HepG2 (cell line): Measurements from ENCODE around the gene APBB1. TPM values are rescaled to one million over a fixed set of nuclear protein-coding genes. Genes with fewer than 3 reads are reported as not detected.

Experiments
- ATAC-seq: fragments of 200-7000 bp; cut with Tn5 transposase; 3 replicates; pipeline ENCODE4 v1.9.1; 2020; ENCODE audit warnings: mild to moderate bottlenecking, moderate library complexity
- BruUV-seq: library from RNA; stranded (reverse); fragments of 400-500 nt; replicated peaks from 2 replicates; lab custom pipeline; 2021; lab: Mats Ljungman, UMichigan
- CTCF ChIA-PET: fragments of 300-600 bp; formaldehyde crosslinking; extraction: SDS; loops from one replicate; lab custom pipeline; 2021; ENCODE audit warnings: low total read pairs, inconsistent platforms, low intra/inter-chr PET ratio; lab: Yijun Ruan, JAX
- POLR2A ChIA-PET: fragments of 350-600 bp; sonication (Branson Sonifier 250); formaldehyde crosslinking; loops from one replicate; lab custom pipeline; 2020; ENCODE audit warnings: antibody characterized with exemption, inconsistent platforms; lab: Yijun Ruan, JAX
- DNase-seq: peaks from one replicate; pipeline ENCODE4 v3.0.0-alpha.2; 2015; ENCODE audit warnings: low spot score
- FAIRE-seq: peaks from 3 replicates; lab custom pipeline; 2011; peaks lifted over from hg19 to GRCh38; lab: Jason Lieb, UNC
- H2AFZ ChIP-seq: one replicate; pipeline ENCODE4 v1.6.1; 2011; ENCODE audit warnings: low read length, inconsistent platforms
- H3K27ac ChIP-seq: fragments of 300-600 bp; 3 replicates; pipeline ENCODE4 v1.8.0; 2011; ENCODE audit warnings: mixed run types, mild to moderate bottlenecking, mixed read lengths, low read length, inconsistent platforms; ENCODE audit not compliant: insufficient read depth; ENCODE audit errors: extremely low read length
- H3K27me3 ChIP-seq, 2 experiments: fragments of 200-600 bp in 1 of 2; 2 replicates in 1 of 2; 3 replicates in 1 of 2; pipeline versions ENCODE4 v1.6.0 to v1.8.0; 2011; ENCODE audit warnings: low read length in 2 of 2, mild to moderate bottlenecking in 2 of 2, moderate library complexity in 2 of 2, inconsistent platforms in 1 of 2; ENCODE audit not compliant: insufficient read depth in 2 of 2, control insufficient read depth in 1 of 2
- H3K36me3 ChIP-seq, 2 experiments: fragments of 200-600 bp in 1 of 2; replicated peaks in 1 of 2; 2 replicates in 1 of 2; 3 replicates in 1 of 2; pipeline versions ENCODE4 v1.5.1 to v1.8.0; 2011; ENCODE audit warnings: low read length in 2 of 2, inconsistent platforms in 1 of 2; ENCODE audit not compliant: insufficient read depth in 2 of 2, control insufficient read depth in 1 of 2
- H3K4me1 ChIP-seq: 2 replicates; pipeline ENCODE4 v1.5.1; 2012; ENCODE audit warnings: low read length, inconsistent platforms; ENCODE audit not compliant: insufficient read depth
- H3K4me2 ChIP-seq: 2 replicates; pipeline ENCODE4 v1.6.0; 2011; ENCODE audit warnings: low read depth, low read length, inconsistent platforms
- H3K4me3 ChIP-seq, 3 experiments: fragments of 200-600 bp in 1 of 3; sonication (generic), shearing (Covaris generic) in 1 of 3; replicated peaks in 1 of 3; 2 replicates each; pipeline ENCODE4 v1.5.1; 2011 to 2016; ENCODE audit warnings: low read length in 3 of 3, inconsistent platforms in 2 of 3, low read depth in 2 of 3, mild to moderate bottlenecking in 2 of 3, control low read depth in 1 of 3, mixed read lengths in 1 of 3; ENCODE audit not compliant: insufficient read depth in 1 of 3
- H3K79me2 ChIP-seq: one replicate; pipeline ENCODE4 v1.6.1; 2011; ENCODE audit warnings: low read length, inconsistent platforms; ENCODE audit not compliant: insufficient read depth
- H3K9ac ChIP-seq: 2 replicates; pipeline ENCODE4 v1.6.0; 2011; ENCODE audit warnings: mild to moderate bottlenecking, low read depth, low read length, inconsistent platforms; ENCODE audit not compliant: insufficient read depth
- H3K9me3 ChIP-seq: 2 replicates; pipeline ENCODE4 v1.5.1; 2012; ENCODE audit warnings: mild to moderate bottlenecking, low read length
- H4K20me1 ChIP-seq: 2 replicates; pipeline ENCODE4 v1.6.0; 2011; ENCODE audit warnings: inconsistent platforms, mild to moderate bottlenecking, low read length, moderate library complexity; ENCODE audit not compliant: insufficient read depth
- ELK4 ChIP-seq: sonication (generic); formaldehyde crosslinking; IDR thresholded peaks from 2 replicates; pipeline ENCODE4 v1.9.0; 2021; ENCODE audit warnings: missing genetic modification reagents, borderline replicate concordance
- FOXO1 ChIP-seq: sonication (generic); formaldehyde crosslinking; IDR thresholded peaks from 2 replicates; pipeline ENCODE4 v1.4.0; 2020; ENCODE audit warnings: missing genetic modification reagents
- MTA1 ChIP-seq: sonication (generic); formaldehyde crosslinking; IDR thresholded peaks from 2 replicates; pipeline ENCODE4 v1.4.0; 2020; ENCODE audit warnings: missing genetic modification reagents, mild to moderate bottlenecking, borderline replicate concordance
- NFKBIZ ChIP-seq: IDR thresholded peaks from 2 replicates; pipeline ENCODE4 v1.6.1; 2018; ENCODE audit warnings: missing genetic modification reagents, missing compliant biosample characterization
- TFDP1 ChIP-seq: IDR thresholded peaks from 2 replicates; pipeline ENCODE4 v1.6.1; 2016; ENCODE audit warnings: missing compliant biosample characterization, missing genetic modification reagents, borderline replicate concordance
- ZBTB14 ChIP-seq: sonication (generic); formaldehyde crosslinking; IDR thresholded peaks from 2 replicates; pipeline ENCODE4 v1.4.0; 2020; ENCODE audit warnings: missing genetic modification reagents
- ZNF7 ChIP-seq: IDR thresholded peaks from 2 replicates; pipeline ENCODE4 v1.6.1; 2016; ENCODE audit warnings: missing biosample characterization, missing genetic modification reagents
- ZNF709 ChIP-seq: sonication (generic); formaldehyde crosslinking; IDR thresholded peaks from 2 replicates; pipeline ENCODE4 v1.5.0; 2020; ENCODE audit warnings: mild to moderate bottlenecking, missing genetic modification reagents
- ZNF746 ChIP-seq: sonication (generic); formaldehyde crosslinking; IDR thresholded peaks from 2 replicates; pipeline ENCODE4 v1.8.0; 2022; ENCODE audit warnings: mild to moderate bottlenecking, missing genetic modification reagents
- ZNF747 ChIP-seq: sonication (generic); formaldehyde crosslinking; IDR thresholded peaks from 2 replicates; pipeline ENCODE4 v1.8.1; 2023; ENCODE audit warnings: missing genetic modification reagents, mild to moderate bottlenecking, borderline replicate concordance
- WGBS: methylation state at CpG from one replicate; pipeline ENCODE4 v1.1.6; 2017; ENCODE audit warnings: low lambda C conversion rate; 5-methylcytosine and 5-hydroxymethylcytosine counted together
- in situ Hi-C: cut with HindIII; loops from 2 replicates; pipeline ENCODE4 v1.10.0; 2017; ENCODE audit warnings: low pct_unique_long_range_greater_than_20kb; ENCODE audit not compliant: extremely low pct_ligation_motif_present
- intact Hi-C: fragments of 100-400 bp; cut with micrococcal nuclease; formaldehyde crosslinking; loops from one replicate; pipeline ENCODE4 v1.10.0; 2022; ENCODE audit not compliant: unreplicated experiment
- polyA plus RNA-seq, 8 experiments: library from polyadenylated mRNA; depleted of rRNA in 3 of 8; stranded (reverse) in 7 of 8; unstranded in 1 of 8; fragments of >200 nt; fragmentation: Illumina TruSeq in 4 of 8; extraction: Trizol in 4 of 8; gene quantifications; 2 replicates each; pipeline versions ENCODE4 v1.2.1 to v1.2.3, GENCODE V29; 2011 to 2016; ENCODE audit warnings: low read depth in 4 of 8, missing spikeins in 1 of 8, mixed read lengths in 1 of 8; ENCODE audit not compliant: insufficient read depth in 1 of 8
- total RNA-seq, 5 experiments: library from RNA; depleted of rRNA; stranded (reverse); fragments of >200 nt; fragmentation: Illumina TruSeq; extraction: Trizol; gene quantifications; 2 replicates each; pipeline ENCODE4 v1.2.3, GENCODE V29; 2016; ENCODE audit warnings: low read depth in 1 of 5
- TF ChIP-seq, protein P1 (sequence below): sonication (generic); formaldehyde crosslinking; IDR thresholded peaks from 2 replicates; pipeline ENCODE4 v1.5.0; 2020; ENCODE audit warnings: mild to moderate bottlenecking, missing genetic modification reagents
- TF ChIP-seq, protein P2 (sequence below): sonication (generic); formaldehyde crosslinking; IDR thresholded peaks from 2 replicates; pipeline ENCODE4 v1.4.0; 2020; ENCODE audit warnings: missing genetic modification reagents
- TF ChIP-seq, protein P3 (sequence below): sonication (generic); formaldehyde crosslinking; IDR thresholded peaks from 2 replicates; pipeline ENCODE4 v1.4.0; 2020; ENCODE audit warnings: mild to moderate bottlenecking, missing genetic modification reagents

APBB1 gene
- total and polyA plus RNA-seq, 2 of the 13 experiments (the other 11 are each of a cell fraction or from before 2014, with no cell fraction given) = 1.7 to 3.5 TPM

GRCh38 chr11:6357222-6357621 lies 61.7 kb downstream of the APBB1 start:
- in situ Hi-C loops (no loop called here), intact Hi-C loops (loop anchor here (10.0 kb wide), 1 partner anchor 882 kb away; no protein-coding TSS in a partner anchor)
- no peak overlapping the region for H3K4me3 ChIP-seq
- no peak overlapping the region for H3K9ac ChIP-seq
- H2AFZ ChIP-seq = no peak overlapping the region
- no peak for ATAC-seq
- no TSS peak for BruUV-seq
- no peaks in the 10 kb centered on the region for H3K36me3 ChIP-seq
- no peak overlapping the region for H3K27ac ChIP-seq
- H4K20me1 ChIP-seq = no peaks in the 10 kb centered on the region
- CTCF ChIA-PET = no interaction called here
- no peaks in the 10 kb centered on the region for H3K27me3 ChIP-seq
- POLR2A ChIA-PET = no interaction called here
- WGBS = 41% methylated on average over 8 of the region's 9 CpGs
- no peak for FAIRE-seq
- no peaks in the 10 kb centered on the region for H3K79me2 ChIP-seq
- no peak overlapping the region for H3K4me2 ChIP-seq
- no peak for DNase-seq
- H3K4me1 ChIP-seq = peaks cover 22% of the 10 kb centered on the region
- H3K9me3 ChIP-seq = no peaks in the 10 kb centered on the region
- TF ChIP-seq ZNF746 (no peak), MTA1 (CRISPR knock-in tag) (no peak), ZNF747 (no peak), NFKBIZ (CRISPR knock-in tag) (no peak), ELK4 (no peak), TFDP1 (CRISPR knock-in tag) (no peak), ZNF7 (CRISPR knock-in tag) (no peak), FOXO1 (CRISPR knock-in tag) (no peak), ZBTB14 (CRISPR knock-in tag) (no peak), ZNF709 (no peak)
- TF ChIP-seq, protein P1, sequence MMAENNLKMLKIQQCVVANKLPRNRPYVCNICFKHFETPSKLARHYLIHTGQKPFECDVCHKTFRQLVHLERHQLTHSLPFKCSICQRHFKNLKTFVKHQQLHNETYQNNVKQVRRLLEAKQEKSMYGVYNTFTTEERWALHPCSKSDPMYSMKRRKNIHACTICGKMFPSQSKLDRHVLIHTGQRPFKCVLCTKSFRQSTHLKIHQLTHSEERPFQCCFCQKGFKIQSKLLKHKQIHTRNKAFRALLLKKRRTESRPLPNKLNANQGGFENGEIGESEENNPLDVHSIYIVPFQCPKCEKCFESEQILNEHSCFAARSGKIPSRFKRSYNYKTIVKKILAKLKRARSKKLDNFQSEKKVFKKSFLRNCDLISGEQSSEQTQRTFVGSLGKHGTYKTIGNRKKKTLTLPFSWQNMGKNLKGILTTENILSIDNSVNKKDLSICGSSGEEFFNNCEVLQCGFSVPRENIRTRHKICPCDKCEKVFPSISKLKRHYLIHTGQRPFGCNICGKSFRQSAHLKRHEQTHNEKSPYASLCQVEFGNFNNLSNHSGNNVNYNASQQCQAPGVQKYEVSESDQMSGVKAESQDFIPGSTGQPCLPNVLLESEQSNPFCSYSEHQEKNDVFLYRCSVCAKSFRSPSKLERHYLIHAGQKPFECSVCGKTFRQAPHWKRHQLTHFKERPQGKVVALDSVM (CRISPR knock-in tag) = no peak
- TF ChIP-seq, protein P2, sequence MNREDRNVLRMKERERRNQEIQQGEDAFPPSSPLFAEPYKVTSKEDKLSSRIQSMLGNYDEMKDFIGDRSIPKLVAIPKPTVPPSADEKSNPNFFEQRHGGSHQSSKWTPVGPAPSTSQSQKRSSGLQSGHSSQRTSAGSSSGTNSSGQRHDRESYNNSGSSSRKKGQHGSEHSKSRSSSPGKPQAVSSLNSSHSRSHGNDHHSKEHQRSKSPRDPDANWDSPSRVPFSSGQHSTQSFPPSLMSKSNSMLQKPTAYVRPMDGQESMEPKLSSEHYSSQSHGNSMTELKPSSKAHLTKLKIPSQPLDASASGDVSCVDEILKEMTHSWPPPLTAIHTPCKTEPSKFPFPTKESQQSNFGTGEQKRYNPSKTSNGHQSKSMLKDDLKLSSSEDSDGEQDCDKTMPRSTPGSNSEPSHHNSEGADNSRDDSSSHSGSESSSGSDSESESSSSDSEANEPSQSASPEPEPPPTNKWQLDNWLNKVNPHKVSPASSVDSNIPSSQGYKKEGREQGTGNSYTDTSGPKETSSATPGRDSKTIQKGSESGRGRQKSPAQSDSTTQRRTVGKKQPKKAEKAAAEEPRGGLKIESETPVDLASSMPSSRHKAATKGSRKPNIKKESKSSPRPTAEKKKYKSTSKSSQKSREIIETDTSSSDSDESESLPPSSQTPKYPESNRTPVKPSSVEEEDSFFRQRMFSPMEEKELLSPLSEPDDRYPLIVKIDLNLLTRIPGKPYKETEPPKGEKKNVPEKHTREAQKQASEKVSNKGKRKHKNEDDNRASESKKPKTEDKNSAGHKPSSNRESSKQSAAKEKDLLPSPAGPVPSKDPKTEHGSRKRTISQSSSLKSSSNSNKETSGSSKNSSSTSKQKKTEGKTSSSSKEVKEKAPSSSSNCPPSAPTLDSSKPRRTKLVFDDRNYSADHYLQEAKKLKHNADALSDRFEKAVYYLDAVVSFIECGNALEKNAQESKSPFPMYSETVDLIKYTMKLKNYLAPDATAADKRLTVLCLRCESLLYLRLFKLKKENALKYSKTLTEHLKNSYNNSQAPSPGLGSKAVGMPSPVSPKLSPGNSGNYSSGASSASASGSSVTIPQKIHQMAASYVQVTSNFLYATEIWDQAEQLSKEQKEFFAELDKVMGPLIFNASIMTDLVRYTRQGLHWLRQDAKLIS (CRISPR knock-in tag) = no peak
- TF ChIP-seq, protein P3, sequence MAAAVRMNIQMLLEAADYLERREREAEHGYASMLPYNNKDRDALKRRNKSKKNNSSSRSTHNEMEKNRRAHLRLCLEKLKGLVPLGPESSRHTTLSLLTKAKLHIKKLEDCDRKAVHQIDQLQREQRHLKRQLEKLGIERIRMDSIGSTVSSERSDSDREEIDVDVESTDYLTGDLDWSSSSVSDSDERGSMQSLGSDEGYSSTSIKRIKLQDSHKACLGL (CRISPR knock-in tag) = no peak
